Osteocyte (in vitro differentiated cells): ENCODE measurements around the gene RIF1. TPM values are rescaled to one million over a fixed set of nuclear protein-coding genes. Genes with fewer than 3 reads are reported as not detected.

Source experiments
- DNase-seq: peaks from one replicate; pipeline ENCODE4 v3.0.0; 2021; ENCODE audit warnings: mixed read lengths; ENCODE audit not compliant: unreplicated experiment; ENCODE audit errors: extremely low spot score
- H3K27ac Mint-ChIP-seq: one replicate; pipeline ENCODE4 v1.8.0; 2021; ENCODE audit warnings: mild to moderate bottlenecking, mixed read lengths; ENCODE audit not compliant: unreplicated experiment
- H3K27me3 Mint-ChIP-seq: one replicate; pipeline ENCODE4 v1.8.0; 2021; ENCODE audit warnings: mixed read lengths; ENCODE audit not compliant: unreplicated experiment
- H3K36me3 Mint-ChIP-seq: one replicate; pipeline ENCODE4 v1.8.0; 2021; ENCODE audit warnings: mixed read lengths; ENCODE audit not compliant: unreplicated experiment
- H3K4me1 Mint-ChIP-seq: one replicate; pipeline ENCODE4 v1.8.0; 2021; ENCODE audit warnings: mixed read lengths; ENCODE audit not compliant: unreplicated experiment
- H3K4me3 Mint-ChIP-seq: one replicate; pipeline ENCODE4 v1.8.0; 2021; ENCODE audit warnings: mild to moderate bottlenecking, moderate library complexity, mixed read lengths; ENCODE audit not compliant: unreplicated experiment
- H3K9me3 Mint-ChIP-seq: one replicate; pipeline ENCODE4 v1.8.0; 2021; ENCODE audit warnings: mixed read lengths; ENCODE audit not compliant: unreplicated experiment
- CTCF ChIP-seq: fragments of 200-600 bp; sonication (generic); IDR thresholded peaks from 2 replicates; pipeline ENCODE4 v1.5.0; 2021; ENCODE audit warnings: antibody characterized with exemption, mild to moderate bottlenecking, moderate library complexity
- total RNA-seq: library from RNA; stranded (reverse); gene quantifications from 2 replicates; pipeline ENCODE4 v1.2.1, GENCODE V29; 2021

Gene RIF1
- total RNA-seq, 1 donor from 2014 or later, result 39.3 TPM

- H3K9me3 Mint-ChIP-seq, result no peaks in the 10 kb centered on the region
- H3K27ac Mint-ChIP-seq, result no peak overlapping the region
- H3K36me3 Mint-ChIP-seq, result peaks cover 31% of the 10 kb centered on the region
- TF ChIP-seq CTCF, result no peak
- no peaks in the 10 kb centered on the region for H3K27me3 Mint-ChIP-seq
- H3K4me3 Mint-ChIP-seq, result no peak overlapping the region
- H3K4me1 Mint-ChIP-seq, result no peaks in the 10 kb centered on the region
- no peak for DNase-seq
Measured at GRCh38 chr2:151484100-151484499, 74.4 kb downstream of the RIF1 start.

GRCh38 chr2:151486053-151486452 lies 76.4 kb downstream of the RIF1 start:
- DNase-seq, result no peak

GRCh38 chr2:151490276-151490675 lies 80.6 kb downstream of the RIF1 start:
- no peaks in the 10 kb centered on the region for H3K27me3 Mint-ChIP-seq
- no peak overlapping the region for H3K4me3 Mint-ChIP-seq
- no peak for DNase-seq
- no peak overlapping the region for H3K27ac Mint-ChIP-seq
- peaks cover 16% of the 10 kb centered on the region for H3K36me3 Mint-ChIP-seq
- no peaks in the 10 kb centered on the region for H3K4me1 Mint-ChIP-seq
- TF ChIP-seq CTCF, result no peak
- H3K9me3 Mint-ChIP-seq, result no peaks in the 10 kb centered on the region

More at GRCh38 chr2:151486053-151486452, 76.4 kb downstream of the RIF1 start:
- no peak overlapping the region for H3K27ac Mint-ChIP-seq
- no peaks in the 10 kb centered on the region for H3K27me3 Mint-ChIP-seq
- H3K4me1 Mint-ChIP-seq, result no peaks in the 10 kb centered on the region
- no peaks in the 10 kb centered on the region for H3K9me3 Mint-ChIP-seq
- peaks cover 25% of the 10 kb centered on the region for H3K36me3 Mint-ChIP-seq
- no peak overlapping the region for H3K4me3 Mint-ChIP-seq
- no peak for TF ChIP-seq CTCF

GRCh38 chr2:151491496-151491895 lies 81.8 kb downstream of the RIF1 start:
- Mint-ChIP-seq H3K27me3 (no peaks in the 10 kb centered on the region), H3K27ac (no peak overlapping the region), H3K4me1 (no peaks in the 10 kb centered on the region), H3K36me3 (peaks cover 9% of the 10 kb centered on the region), H3K4me3 (no peak overlapping the region), H3K9me3 (no peaks in the 10 kb centered on the region)
- no peak for DNase-seq
- TF ChIP-seq CTCF, result no peak

- no peaks in the 10 kb centered on the region for H3K4me1 Mint-ChIP-seq
- H3K4me3 Mint-ChIP-seq, result no peak overlapping the region
- no peak for TF ChIP-seq CTCF
- no peaks in the 10 kb centered on the region for H3K36me3 Mint-ChIP-seq
- DNase-seq, result no peak
- no peaks in the 10 kb centered on the region for H3K27me3 Mint-ChIP-seq
- H3K9me3 Mint-ChIP-seq, result no peaks in the 10 kb centered on the region
- no peak overlapping the region for H3K27ac Mint-ChIP-seq
Measured at GRCh38 chr2:151498178-151498577, 88.5 kb downstream of the RIF1 start.
